Fibroblast of skin of back (primary cell): ENCODE results near the gene ZNF664.

ENCODE experiments used
- DNase-seq: peaks from one replicate; pipeline ENCODE4 v3.0.0-alpha.2; 2013

ZNF664 gene

GRCh38 chr12:124010687-124011086, 37.7 kb downstream of the ZNF664 start:
- no peak for DNase-seq

GRCh38 chr12:124011435-124012115, 38.6 kb downstream of the ZNF664 start:
- DNase-seq = no peak

GRCh38 chr12:124013073-124013472, 40.1 kb downstream of the ZNF664 start:
- no peak for DNase-seq

GRCh38 chr12:124015494-124016461, 42.8 kb downstream of the ZNF664 start:
- DNase-seq = no peak

GRCh38 chr12:124017064-124017463, 44.0 kb downstream of the ZNF664 start:
- no peak for DNase-seq

GRCh38 chr12:124018539-124018938, 45.5 kb downstream of the ZNF664 start:
- no peak for DNase-seq

GRCh38 chr12:124019115-124019514, 46.1 kb downstream of the ZNF664 start:
- DNase-seq = no peak

GRCh38 chr12:124020514-124020949, 47.5 kb downstream of the ZNF664 start:
- DNase-seq = no peak

- peak; percentile 19 for DNase-seq
Observed at GRCh38 chr12:124021007-124021406, 48.0 kb downstream of the ZNF664 start.

GRCh38 chr12:124022161-124022560, 49.1 kb downstream of the ZNF664 start:
- no peak for DNase-seq

- peak; percentile 83 for DNase-seq
Observed at GRCh38 chr12:124024263-124024678, 51.3 kb downstream of the ZNF664 start.

- peak; percentile 74 for DNase-seq
Observed at GRCh38 chr12:124024776-124025175, 51.8 kb downstream of the ZNF664 start.

GRCh38 chr12:124025661-124026060, 52.6 kb downstream of the ZNF664 start:
- DNase-seq = no peak

GRCh38 chr12:124026755-124027745, 54.0 kb downstream of the ZNF664 start:
- peak; percentile 95 for DNase-seq

GRCh38 chr12:124027753-124028554, 54.9 kb downstream of the ZNF664 start:
- no peak for DNase-seq

- no peak for DNase-seq
Observed at GRCh38 chr12:124028555-124028925, 55.5 kb downstream of the ZNF664 start.

- DNase-seq = no peak
Observed at GRCh38 chr12:124030008-124030407, 57.0 kb downstream of the ZNF664 start.

GRCh38 chr12:124030510-124030909, 57.5 kb downstream of the ZNF664 start:
- peak; percentile 98 for DNase-seq

- peak; percentile 34 for DNase-seq
Observed at GRCh38 chr12:124031058-124031457, 58.0 kb downstream of the ZNF664 start.

- peak; percentile 75 for DNase-seq
Observed at GRCh38 chr12:124032265-124032886, 59.4 kb downstream of the ZNF664 start.

GRCh38 chr12:124033859-124034258, 60.8 kb downstream of the ZNF664 start:
- no peak for DNase-seq
